Neural progenitor cell (in vitro differentiated cells): Measurements from ENCODE around the gene BCL2L12.

ENCODE experiments used
- EZH2phosphoT487 ChIP-seq: fragments of 200-600 bp; sonication (generic); IDR thresholded peaks from 2 replicates; pipeline ENCODE4 v1.6.1; 2017; ENCODE audit warnings: antibody characterized with exemption
- TF ChIP-seq, protein P1 (sequence below): fragments of 200-600 bp; sonication (generic); IDR thresholded peaks from 2 replicates; pipeline ENCODE4 v1.5.1; 2017; ENCODE audit warnings: antibody characterized with exemption, mild to moderate bottlenecking

DNA sequence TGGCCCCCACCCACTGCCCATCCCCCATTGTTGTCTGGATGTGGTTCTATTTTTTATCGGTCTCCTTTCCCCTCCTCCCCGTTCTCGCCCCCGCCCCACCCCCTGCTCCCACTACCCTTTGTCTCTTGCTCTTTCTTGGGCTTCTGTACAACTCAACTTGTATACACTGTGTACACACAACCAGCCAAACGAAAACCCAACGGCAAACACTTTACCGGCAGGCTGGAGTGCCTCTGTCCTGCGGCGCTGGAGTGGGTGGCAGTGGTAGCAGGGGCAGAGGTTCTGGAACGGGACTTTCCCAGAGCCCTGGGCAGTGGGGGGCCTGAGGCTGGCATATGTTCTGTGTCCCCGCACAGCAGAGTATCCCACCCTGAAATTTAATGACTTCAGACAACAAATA is 39.5 kb upstream of the BCL2L12 start:
- TF ChIP-seq, protein P1, sequence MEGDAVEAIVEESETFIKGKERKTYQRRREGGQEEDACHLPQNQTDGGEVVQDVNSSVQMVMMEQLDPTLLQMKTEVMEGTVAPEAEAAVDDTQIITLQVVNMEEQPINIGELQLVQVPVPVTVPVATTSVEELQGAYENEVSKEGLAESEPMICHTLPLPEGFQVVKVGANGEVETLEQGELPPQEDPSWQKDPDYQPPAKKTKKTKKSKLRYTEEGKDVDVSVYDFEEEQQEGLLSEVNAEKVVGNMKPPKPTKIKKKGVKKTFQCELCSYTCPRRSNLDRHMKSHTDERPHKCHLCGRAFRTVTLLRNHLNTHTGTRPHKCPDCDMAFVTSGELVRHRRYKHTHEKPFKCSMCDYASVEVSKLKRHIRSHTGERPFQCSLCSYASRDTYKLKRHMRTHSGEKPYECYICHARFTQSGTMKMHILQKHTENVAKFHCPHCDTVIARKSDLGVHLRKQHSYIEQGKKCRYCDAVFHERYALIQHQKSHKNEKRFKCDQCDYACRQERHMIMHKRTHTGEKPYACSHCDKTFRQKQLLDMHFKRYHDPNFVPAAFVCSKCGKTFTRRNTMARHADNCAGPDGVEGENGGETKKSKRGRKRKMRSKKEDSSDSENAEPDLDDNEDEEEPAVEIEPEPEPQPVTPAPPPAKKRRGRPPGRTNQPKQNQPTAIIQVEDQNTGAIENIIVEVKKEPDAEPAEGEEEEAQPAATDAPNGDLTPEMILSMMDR: no peak
- no peak for TF ChIP-seq EZH2phosphoT487
